Activated naive CD4-positive, alpha-beta T cell treated with anti-CD3 and anti-CD28 coated beads, Interleukin-2, amount 10 ng/mL, durations not matched to agents 5 hours and 36 hours (primary cell): Measurements from ENCODE around the gene SLC17A3. TPM values are rescaled to one million over a fixed set of nuclear protein-coding genes. Genes with fewer than 3 reads are reported as not detected.

ENCODE experiments used
- total RNA-seq, 2 experiments: library from RNA; stranded (reverse); gene quantifications; one replicate each; pipeline ENCODE4 v1.2.3, GENCODE V29; 2021

Gene SLC17A3, protein sequence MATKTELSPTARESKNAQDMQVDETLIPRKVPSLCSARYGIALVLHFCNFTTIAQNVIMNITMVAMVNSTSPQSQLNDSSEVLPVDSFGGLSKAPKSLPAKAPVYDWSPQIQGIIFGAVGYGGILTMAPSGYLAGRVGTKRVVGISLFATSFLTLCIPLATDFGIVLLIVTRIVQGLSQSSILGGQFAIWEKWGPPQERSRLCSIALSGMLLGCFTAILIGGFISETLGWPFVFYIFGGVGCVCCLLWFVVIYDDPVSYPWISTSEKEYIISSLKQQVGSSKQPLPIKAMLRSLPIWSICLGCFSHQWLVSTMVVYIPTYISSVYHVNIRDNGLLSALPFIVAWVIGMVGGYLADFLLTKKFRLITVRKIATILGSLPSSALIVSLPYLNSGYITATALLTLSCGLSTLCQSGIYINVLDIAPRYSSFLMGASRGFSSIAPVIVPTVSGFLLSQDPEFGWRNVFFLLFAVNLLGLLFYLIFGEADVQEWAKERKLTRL
- under 1 TPM in 1 of 2 experiments, not detected in 1; 0.18 TPM for total RNA-seq

DNA sequence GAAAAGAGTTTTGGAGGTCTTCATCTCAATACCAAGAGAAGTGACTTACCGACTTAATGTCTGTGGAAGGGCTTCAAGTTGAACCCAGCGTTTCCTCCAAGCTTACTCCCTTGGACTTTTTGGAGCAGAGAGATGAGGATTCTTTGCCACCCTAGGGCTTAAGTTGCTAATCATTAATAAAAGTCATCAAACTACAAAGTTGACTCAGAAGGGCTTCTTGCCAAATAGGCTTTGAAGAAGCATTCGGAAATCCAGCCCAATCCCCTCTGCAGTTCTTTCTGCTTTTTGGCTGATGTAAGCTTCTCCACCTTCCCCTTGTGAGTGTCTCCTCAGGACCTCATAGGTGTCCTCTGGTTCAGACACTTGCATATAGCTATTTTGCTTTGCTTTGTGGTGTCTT lies at the start of gene SLC17A3:
TSS of gene SLC17A3 (minus strand) at position 126 of the 400 bp plus-strand sequence. CDS start 5,856 bp downstream, outside the sequence.

DNA sequence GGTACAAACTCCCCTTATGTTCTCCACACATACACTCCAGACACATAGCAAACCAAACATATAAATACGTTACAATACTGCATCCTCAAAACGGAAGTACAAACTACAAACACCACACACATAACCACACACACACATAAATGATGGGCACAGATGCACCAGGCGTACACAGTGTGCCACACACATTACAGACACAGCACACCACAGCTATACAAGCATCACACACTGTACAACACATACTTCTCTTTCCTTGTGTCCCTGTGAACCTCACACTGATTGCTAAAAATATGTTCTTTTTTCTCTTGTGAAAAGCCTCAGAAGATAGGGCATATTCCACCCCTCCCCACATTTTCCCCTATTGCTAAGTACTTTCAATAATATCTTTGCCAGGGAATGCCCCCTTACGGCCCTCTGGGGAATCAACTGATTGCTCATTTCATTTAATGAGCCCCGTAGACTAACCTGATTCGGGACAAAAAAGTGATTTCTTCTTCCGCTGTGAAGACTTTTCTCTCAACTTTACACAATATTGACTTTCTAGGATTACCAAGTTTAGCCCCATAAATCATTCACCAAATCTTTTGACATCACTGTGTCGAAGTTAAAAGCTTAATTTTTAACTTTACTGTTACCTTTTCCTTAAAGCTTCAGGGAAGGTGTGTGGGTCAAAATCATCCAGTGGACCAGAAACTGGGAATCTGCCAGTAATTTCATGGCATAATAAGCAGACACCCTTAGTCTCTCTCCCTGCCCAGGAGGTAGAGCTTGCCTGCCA lies 42.3 kb downstream of the SLC17A3 start, which contains the start of gene SLC17A1:
TSS of gene SLC17A1 (minus strand) at position 521 of the 775 bp plus-strand sequence. CDS start 1,495 bp downstream, outside the sequence.

Other genes with a start within 250 kb of the SLC17A3 start
- not detected for gene SCGN, start 222.0 kb downstream of the SLC17A3 start, total RNA-seq
- not detected for gene SLC17A4, start 119.5 kb downstream of the SLC17A3 start, total RNA-seq
- gene SLC17A1, start 42.2 kb downstream of the SLC17A3 start, total RNA-seq = not detected
- not detected for gene SLC17A2, start 56.4 kb upstream of the SLC17A3 start, total RNA-seq
- gene TRIM38, start 88.6 kb upstream of the SLC17A3 start, total RNA-seq = 10 to 100 TPM; 24.0 to 24.8 TPM
- gene HFE, start 213.2 kb upstream of the SLC17A3 start, total RNA-seq = 1 to 10 TPM; 1.7 to 2.1 TPM